HEK293 (cell line): ENCODE measurements around the gene PBXIP1.

Experiments
- CTCF ChIA-PET: fragments of 350-600 bp; formaldehyde crosslinking; extraction: SDS; loops from one replicate; lab custom pipeline; 2021; ENCODE audit warnings: antibody characterized with exemption; lab: Yijun Ruan, JAX
- POLR2A ChIA-PET: fragments of 300-600 bp; formaldehyde crosslinking; extraction: SDS; loops from one replicate; lab custom pipeline; 2020; ENCODE audit warnings: antibody characterized with exemption, inconsistent platforms; lab: Yijun Ruan, JAX
- H3K27ac ChIP-seq: fragments of 200-500 bp; sonication (Bioruptor generic); 2 replicates; pipeline ENCODE4 v1.5.1; 2014; ENCODE audit warnings: low read depth, low read length, control low read depth, inconsistent platforms; ENCODE audit errors: extremely low read depth
- H3K36me3 ChIP-seq, 2 experiments: fragments of 200-500 bp in 1 of 2; sonication (Bioruptor generic) in 1 of 2; 1 replicate in 1 of 2; 2 replicates in 1 of 2; pipeline ENCODE4 v1.5.1; 2014 to 2017; ENCODE audit warnings: inconsistent platforms in 2 of 2, low read length in 2 of 2; ENCODE audit not compliant: control insufficient read depth in 2 of 2, insufficient read depth in 1 of 2
- H3K4me1 ChIP-seq: fragments of 200-500 bp; sonication (Bioruptor generic); 2 replicates; pipeline ENCODE4 v1.5.1; 2014; ENCODE audit warnings: mild to moderate bottlenecking, low read length, inconsistent platforms; ENCODE audit not compliant: control insufficient read depth, insufficient read depth
- H3K4me3 ChIP-seq: 2 replicates; pipeline ENCODE4 v1.5.1; 2011; ENCODE audit warnings: low read depth, mild to moderate bottlenecking, control low read depth, low read length, moderate library complexity
- H3K9me3 ChIP-seq: fragments of 200-500 bp; sonication (Bioruptor generic); 2 replicates; pipeline ENCODE4 v1.5.1; 2014; ENCODE audit warnings: low read depth, low read length, inconsistent platforms; ENCODE audit not compliant: control insufficient read depth, insufficient read depth
- GLIS1 ChIP-seq: fragments of 450-650 bp; formaldehyde crosslinking; IDR thresholded peaks from 2 replicates; pipeline ENCODE4 v1.5.1; 2016; ENCODE audit warnings: missing biosample characterization, missing genetic modification characterization
- HOXD13 ChIP-seq: sonication (generic); formaldehyde crosslinking; IDR thresholded peaks from 2 replicates; pipeline ENCODE4 v1.8.0; 2022; ENCODE audit warnings: missing genetic modification reagents, borderline replicate concordance
- KLF1 ChIP-seq: fragments of 450-650 bp; formaldehyde crosslinking; IDR thresholded peaks from 2 replicates; pipeline ENCODE4 v1.5.1; 2016; ENCODE audit warnings: missing biosample characterization, missing genetic modification characterization
- SCRT2 ChIP-seq: fragments of 450-650 bp; formaldehyde crosslinking; IDR thresholded peaks from 2 replicates; pipeline ENCODE4 v1.5.1; 2016; ENCODE audit warnings: missing biosample characterization, missing genetic modification characterization
- SP2 ChIP-seq: fragments of 450-650 bp; formaldehyde crosslinking; IDR thresholded peaks from 2 replicates; pipeline ENCODE4 v1.5.1; 2016; ENCODE audit warnings: missing biosample characterization, missing genetic modification characterization
- ZBTB44 ChIP-seq: fragments of 450-650 bp; IDR thresholded peaks from 2 replicates; pipeline ENCODE4 v1.5.1; 2018; ENCODE audit warnings: missing biosample characterization, mild to moderate bottlenecking, missing genetic modification characterization
- ZNF169 ChIP-seq: fragments of 450-650 bp; formaldehyde crosslinking; IDR thresholded peaks from 2 replicates; pipeline ENCODE4 v1.5.1; 2016; ENCODE audit warnings: missing biosample characterization, missing genetic modification characterization
- ZNF223 ChIP-seq: fragments of 450-650 bp; formaldehyde crosslinking; IDR thresholded peaks from 2 replicates; pipeline ENCODE4 v1.5.1; 2016; ENCODE audit warnings: missing biosample characterization, missing genetic modification characterization
- ZNF266 ChIP-seq: fragments of 450-650 bp; formaldehyde crosslinking; IDR thresholded peaks from 2 replicates; pipeline ENCODE4 v1.5.1; 2016; ENCODE audit warnings: missing biosample characterization, missing genetic modification characterization, low read depth
- ZNF302 ChIP-seq: fragments of 450-650 bp; formaldehyde crosslinking; IDR thresholded peaks from 2 replicates; pipeline ENCODE4 v1.5.1; 2016; ENCODE audit warnings: missing biosample characterization, missing genetic modification characterization, low read depth
- ZNF324 ChIP-seq: fragments of 450-650 bp; formaldehyde crosslinking; IDR thresholded peaks from 2 replicates; pipeline ENCODE4 v1.5.1; 2016; ENCODE audit warnings: missing biosample characterization, missing genetic modification characterization
- ZNF416 ChIP-seq: fragments of 450-650 bp; formaldehyde crosslinking; IDR thresholded peaks from 2 replicates; pipeline ENCODE4 v1.5.1; 2016; ENCODE audit warnings: missing biosample characterization, missing genetic modification characterization
- ZNF501 ChIP-seq: fragments of 450-650 bp; formaldehyde crosslinking; IDR thresholded peaks from 2 replicates; pipeline ENCODE4 v1.5.1; 2016; ENCODE audit warnings: missing biosample characterization, missing genetic modification characterization
- ZNF518A ChIP-seq: fragments of 450-650 bp; formaldehyde crosslinking; conservative IDR thresholded peaks from 2 replicates; pipeline ENCODE4 v1.5.1; 2016; ENCODE audit warnings: low read depth, missing biosample characterization, missing genetic modification characterization
- ZNF596 ChIP-seq: fragments of 450-650 bp; IDR thresholded peaks from 2 replicates; pipeline ENCODE4 v1.5.0; 2018; ENCODE audit warnings: missing biosample characterization, mild to moderate bottlenecking, missing genetic modification characterization, moderate library complexity
- TF ChIP-seq, protein P1 (sequence below): fragments of 450-650 bp; formaldehyde crosslinking; IDR thresholded peaks from 2 replicates; pipeline ENCODE4 v1.5.1; 2016; ENCODE audit warnings: missing biosample characterization, missing genetic modification characterization
- TF ChIP-seq, protein P2 (sequence below): fragments of 450-650 bp; formaldehyde crosslinking; IDR thresholded peaks from 2 replicates; pipeline ENCODE4 v1.5.1; 2016; ENCODE audit warnings: missing biosample characterization, missing genetic modification characterization
- TF ChIP-seq, protein P3 (sequence below): fragments of 450-650 bp; formaldehyde crosslinking; IDR thresholded peaks from 2 replicates; pipeline ENCODE4 v1.5.1; 2016; ENCODE audit warnings: missing biosample characterization, missing genetic modification characterization
- TF ChIP-seq, protein P4 (sequence below): fragments of 450-650 bp; formaldehyde crosslinking; IDR thresholded peaks from 2 replicates; pipeline ENCODE4 v1.5.1; 2016; ENCODE audit warnings: missing biosample characterization, missing genetic modification characterization, low read depth

PBXIP1 gene

GRCh38 chr1:154982341-154982740 is 26.4 kb upstream of the PBXIP1 start:
- Histone ChIP-seq H3K27ac (peak overlapping the region; percentile 73), H3K4me1 (no peaks in the 10 kb centered on the region), H3K9me3 (no peaks in the 10 kb centered on the region), H3K36me3 (peaks cover 4 to 34% of the 10 kb centered on the region in 2 experiments; a peak in 2 of 3 replicates), H3K4me3 (peak overlapping the region; percentile 23)
- CTCF ChIA-PET, result interaction anchor here (0.5 to 3.6 kb wide), 10 partner anchors 12 to 1337 kb away, joined by 3 to 55 read pairs (median 4); partner anchors contain the start of genes LENEP, PBXIP1, PYGO2 and SHC1
- TF ChIP-seq, protein P1, sequence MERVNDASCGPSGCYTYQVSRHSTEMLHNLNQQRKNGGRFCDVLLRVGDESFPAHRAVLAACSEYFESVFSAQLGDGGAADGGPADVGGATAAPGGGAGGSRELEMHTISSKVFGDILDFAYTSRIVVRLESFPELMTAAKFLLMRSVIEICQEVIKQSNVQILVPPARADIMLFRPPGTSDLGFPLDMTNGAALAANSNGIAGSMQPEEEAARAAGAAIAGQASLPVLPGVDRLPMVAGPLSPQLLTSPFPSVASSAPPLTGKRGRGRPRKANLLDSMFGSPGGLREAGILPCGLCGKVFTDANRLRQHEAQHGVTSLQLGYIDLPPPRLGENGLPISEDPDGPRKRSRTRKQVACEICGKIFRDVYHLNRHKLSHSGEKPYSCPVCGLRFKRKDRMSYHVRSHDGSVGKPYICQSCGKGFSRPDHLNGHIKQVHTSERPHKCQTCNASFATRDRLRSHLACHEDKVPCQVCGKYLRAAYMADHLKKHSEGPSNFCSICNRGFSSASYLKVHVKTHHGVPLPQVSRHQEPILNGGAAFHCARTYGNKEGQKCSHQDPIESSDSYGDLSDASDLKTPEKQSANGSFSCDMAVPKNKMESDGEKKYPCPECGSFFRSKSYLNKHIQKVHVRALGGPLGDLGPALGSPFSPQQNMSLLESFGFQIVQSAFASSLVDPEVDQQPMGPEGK (tag by site-specific recombination), result no peak
- no peak for TF ChIP-seq HOXD13
- TF ChIP-seq, protein P2, sequence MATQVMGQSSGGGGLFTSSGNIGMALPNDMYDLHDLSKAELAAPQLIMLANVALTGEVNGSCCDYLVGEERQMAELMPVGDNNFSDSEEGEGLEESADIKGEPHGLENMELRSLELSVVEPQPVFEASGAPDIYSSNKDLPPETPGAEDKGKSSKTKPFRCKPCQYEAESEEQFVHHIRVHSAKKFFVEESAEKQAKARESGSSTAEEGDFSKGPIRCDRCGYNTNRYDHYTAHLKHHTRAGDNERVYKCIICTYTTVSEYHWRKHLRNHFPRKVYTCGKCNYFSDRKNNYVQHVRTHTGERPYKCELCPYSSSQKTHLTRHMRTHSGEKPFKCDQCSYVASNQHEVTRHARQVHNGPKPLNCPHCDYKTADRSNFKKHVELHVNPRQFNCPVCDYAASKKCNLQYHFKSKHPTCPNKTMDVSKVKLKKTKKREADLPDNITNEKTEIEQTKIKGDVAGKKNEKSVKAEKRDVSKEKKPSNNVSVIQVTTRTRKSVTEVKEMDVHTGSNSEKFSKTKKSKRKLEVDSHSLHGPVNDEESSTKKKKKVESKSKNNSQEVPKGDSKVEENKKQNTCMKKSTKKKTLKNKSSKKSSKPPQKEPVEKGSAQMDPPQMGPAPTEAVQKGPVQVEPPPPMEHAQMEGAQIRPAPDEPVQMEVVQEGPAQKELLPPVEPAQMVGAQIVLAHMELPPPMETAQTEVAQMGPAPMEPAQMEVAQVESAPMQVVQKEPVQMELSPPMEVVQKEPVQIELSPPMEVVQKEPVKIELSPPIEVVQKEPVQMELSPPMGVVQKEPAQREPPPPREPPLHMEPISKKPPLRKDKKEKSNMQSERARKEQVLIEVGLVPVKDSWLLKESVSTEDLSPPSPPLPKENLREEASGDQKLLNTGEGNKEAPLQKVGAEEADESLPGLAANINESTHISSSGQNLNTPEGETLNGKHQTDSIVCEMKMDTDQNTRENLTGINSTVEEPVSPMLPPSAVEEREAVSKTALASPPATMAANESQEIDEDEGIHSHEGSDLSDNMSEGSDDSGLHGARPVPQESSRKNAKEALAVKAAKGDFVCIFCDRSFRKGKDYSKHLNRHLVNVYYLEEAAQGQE (tag by site-specific recombination), result no peak
- no peak for TF ChIP-seq ZNF518A (tag by site-specific recombination)
- TF ChIP-seq, protein P3, sequence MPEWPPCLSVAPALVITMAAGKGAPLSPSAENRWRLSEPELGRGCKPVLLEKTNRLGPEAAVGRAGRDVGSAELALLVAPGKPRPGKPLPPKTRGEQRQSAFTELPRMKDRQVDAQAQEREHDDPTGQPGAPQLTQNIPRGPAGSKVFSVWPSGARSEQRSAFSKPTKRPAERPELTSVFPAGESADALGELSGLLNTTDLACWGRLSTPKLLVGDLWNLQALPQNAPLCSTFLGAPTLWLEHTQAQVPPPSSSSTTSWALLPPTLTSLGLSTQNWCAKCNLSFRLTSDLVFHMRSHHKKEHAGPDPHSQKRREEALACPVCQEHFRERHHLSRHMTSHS (tag by site-specific recombination), result no peak
- TF ChIP-seq ZNF169 (tag by site-specific recombination), result no peak
- no peak for TF ChIP-seq SP2 (tag by site-specific recombination)
- no peak for TF ChIP-seq ZNF223
- no peak for TF ChIP-seq SCRT2 (tag by site-specific recombination)
- TF ChIP-seq ZNF501 (tag by site-specific recombination), result no peak
- TF ChIP-seq GLIS1 (tag by site-specific recombination), result no peak
- no peak for TF ChIP-seq KLF1 (tag by site-specific recombination)
- TF ChIP-seq ZNF596 (tag by site-specific recombination), result no peak
- POLR2A ChIA-PET, result interaction anchor here (0.6 to 3.3 kb wide), 8 partner anchors 10 to 22 kb away, joined by 3 to 66 read pairs (median 4); partner anchors contain the start of genes CKS1B, LENEP, PYGO2 and SHC1

GRCh38 chr1:154978360-154978759 is 22.5 kb upstream of the PBXIP1 start:
- Histone ChIP-seq H3K36me3 (peaks cover 0 to 23% of the 10 kb centered on the region in 2 experiments; a peak in 2 of 3 replicates), H3K4me3 (no peak overlapping the region), H3K4me1 (no peaks in the 10 kb centered on the region; the same call in 1 of the 2 replicates), H3K9me3 (no peaks in the 10 kb centered on the region), H3K27ac (no peak overlapping the region)
- ChIA-PET POLR2A (no interaction called here), CTCF (interaction anchor here (0.6 kb wide), 1 partner anchor 147 kb away, joined by 3 read pairs; no protein-coding TSS in a partner anchor)
- TF ChIP-seq ZNF324 (tag by site-specific recombination), result no peak
- TF ChIP-seq ZNF302, result no peak
- TF ChIP-seq ZBTB44 (tag by site-specific recombination), result no peak
- TF ChIP-seq, protein P4, sequence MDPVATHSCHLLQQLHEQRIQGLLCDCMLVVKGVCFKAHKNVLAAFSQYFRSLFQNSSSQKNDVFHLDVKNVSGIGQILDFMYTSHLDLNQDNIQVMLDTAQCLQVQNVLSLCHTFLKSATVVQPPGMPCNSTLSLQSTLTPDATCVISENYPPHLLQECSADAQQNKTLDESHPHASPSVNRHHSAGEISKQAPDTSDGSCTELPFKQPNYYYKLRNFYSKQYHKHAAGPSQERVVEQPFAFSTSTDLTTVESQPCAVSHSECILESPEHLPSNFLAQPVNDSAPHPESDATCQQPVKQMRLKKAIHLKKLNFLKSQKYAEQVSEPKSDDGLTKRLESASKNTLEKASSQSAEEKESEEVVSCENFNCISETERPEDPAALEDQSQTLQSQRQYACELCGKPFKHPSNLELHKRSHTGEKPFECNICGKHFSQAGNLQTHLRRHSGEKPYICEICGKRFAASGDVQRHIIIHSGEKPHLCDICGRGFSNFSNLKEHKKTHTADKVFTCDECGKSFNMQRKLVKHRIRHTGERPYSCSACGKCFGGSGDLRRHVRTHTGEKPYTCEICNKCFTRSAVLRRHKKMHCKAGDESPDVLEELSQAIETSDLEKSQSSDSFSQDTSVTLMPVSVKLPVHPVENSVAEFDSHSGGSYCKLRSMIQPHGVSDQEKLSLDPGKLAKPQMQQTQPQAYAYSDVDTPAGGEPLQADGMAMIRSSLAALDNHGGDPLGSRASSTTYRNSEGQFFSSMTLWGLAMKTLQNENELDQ (tag by site-specific recombination), result no peak
- no peak for TF ChIP-seq ZNF416
- TF ChIP-seq ZNF266 (tag by site-specific recombination), result no peak
